Measurements from ENCODE around the gene EPHB2. TPM values are rescaled to one million over a fixed set of nuclear protein-coding genes. Genes with fewer than 3 reads are reported as not detected.

Gene EPHB2
- polyA plus RNA-seq, 4 donors = 12.4 to 67.9 (median 14.5) TPM

DNA sequence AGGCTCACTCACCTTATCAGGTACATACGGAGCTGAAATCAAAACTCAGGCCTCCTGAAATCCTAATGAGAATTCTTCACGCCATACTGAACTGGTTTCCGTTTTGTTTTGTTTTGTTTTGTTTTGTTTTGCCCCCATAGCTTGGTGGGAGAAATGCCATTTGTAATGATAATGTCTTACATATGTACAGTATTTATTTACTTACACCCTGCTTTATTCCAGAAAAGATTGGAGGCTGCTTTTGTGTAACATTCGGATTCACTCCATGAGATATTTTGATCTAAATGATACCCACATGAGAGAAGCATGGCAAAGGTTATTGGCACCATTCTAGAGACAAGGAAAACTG lies 84.7 kb downstream of the EPHB2 start:
- DNase-seq (ENCODE audit: low read depth in 4 of 4, low spot score in 3 of 4) = no peak

GRCh38 chr1:22796642-22797041 lies 86.0 kb downstream of the EPHB2 start:
- no peak for DNase-seq (ENCODE audit: low read depth in 4 of 4, low spot score in 3 of 4)

- no peak for DNase-seq (ENCODE audit: low read depth in 4 of 4, low spot score in 3 of 4)
Observed at GRCh38 chr1:22798083-22798482, 87.4 kb downstream of the EPHB2 start.

DNA sequence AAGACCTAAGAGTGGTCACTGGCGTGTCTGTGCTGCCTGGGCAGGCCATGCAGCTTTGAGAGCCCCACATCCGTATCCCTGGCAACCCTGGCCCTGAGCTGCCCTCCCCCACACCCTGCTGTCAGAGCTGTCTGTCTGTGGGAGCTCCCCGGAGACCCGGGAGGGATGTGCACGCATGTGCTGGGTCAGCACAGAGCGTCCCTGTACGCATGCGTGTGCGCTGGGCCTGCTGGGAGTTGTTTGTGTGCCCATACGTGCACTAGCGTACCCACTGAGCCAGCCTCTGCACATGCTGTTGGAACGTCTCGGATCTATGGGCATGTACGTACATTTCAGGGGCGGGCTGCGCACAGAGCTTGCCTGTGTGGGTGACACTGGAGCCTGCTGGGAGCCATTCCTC lies 89.3 kb downstream of the EPHB2 start:
- no peak for DNase-seq (ENCODE audit: low read depth in 4 of 4, low spot score in 3 of 4)

DNA sequence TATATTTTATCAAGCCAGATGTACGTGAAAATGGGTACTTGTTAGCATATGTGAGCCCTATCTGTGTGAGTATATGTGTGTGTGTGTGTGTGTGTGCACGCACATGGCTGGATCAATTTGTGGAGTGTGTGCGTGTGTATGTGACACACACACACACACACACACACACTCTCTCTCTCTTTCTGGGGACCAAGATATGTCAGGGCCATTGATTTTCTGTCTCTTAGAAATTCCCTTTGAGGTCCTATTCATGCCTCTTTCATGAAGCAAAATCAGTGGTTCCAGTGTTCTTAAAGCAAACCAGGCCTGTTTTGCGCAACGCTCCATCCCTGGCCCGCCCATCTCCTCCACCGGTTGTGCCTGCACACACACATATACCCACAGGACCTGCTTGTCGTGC lies 90.0 kb downstream of the EPHB2 start:
- DNase-seq (ENCODE audit: low read depth in 4 of 4, low spot score in 3 of 4) = no peak

DNA sequence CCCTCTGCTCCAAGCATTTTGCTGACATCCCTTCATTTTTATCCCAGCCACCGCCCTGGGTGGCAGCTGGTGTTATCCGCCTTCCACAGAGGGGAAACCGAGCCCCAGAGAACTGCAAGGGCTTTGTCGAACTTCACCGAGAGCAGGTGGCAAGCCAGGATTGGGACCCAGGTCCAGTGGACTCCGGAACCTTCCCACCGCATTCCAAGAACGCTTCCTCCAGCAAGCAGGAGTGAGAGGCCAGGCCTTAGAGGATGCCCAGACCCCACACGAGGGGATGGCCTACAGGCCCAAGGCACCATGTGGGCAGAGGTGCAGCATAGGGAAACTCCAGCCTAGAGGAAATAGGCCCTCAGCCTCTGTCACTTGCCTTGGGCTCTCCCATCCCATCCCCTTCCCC lies 90.7 kb downstream of the EPHB2 start:
- DNase-seq (ENCODE audit: low read depth in 4 of 4, low spot score in 3 of 4) = no peak

DNA sequence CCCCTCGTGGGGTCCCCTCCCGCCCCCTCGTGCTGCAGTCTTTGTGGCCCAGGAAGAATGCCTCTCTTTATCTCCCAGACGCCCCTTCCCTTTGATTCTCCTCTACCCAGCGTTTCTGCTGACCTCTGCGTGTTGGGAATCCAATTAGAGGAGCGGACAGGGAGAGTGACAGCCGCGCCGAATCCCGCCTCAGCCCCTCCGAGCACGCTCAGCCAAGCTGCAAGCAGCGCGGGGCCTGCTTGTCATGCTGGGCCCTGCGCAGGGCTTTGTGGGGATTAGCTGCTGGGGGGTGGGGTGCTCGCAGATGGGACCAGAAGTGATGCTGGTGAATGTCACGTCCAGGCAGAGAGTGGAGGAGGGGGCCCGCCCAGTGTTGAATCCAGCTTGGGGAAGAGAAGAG lies 91.1 kb downstream of the EPHB2 start:
- no peak for DNase-seq (ENCODE audit: low read depth in 4 of 4, low spot score in 3 of 4)

- DNase-seq (ENCODE audit: low read depth in 4 of 4, low spot score in 3 of 4) = no peak
Observed at GRCh38 chr1:22803833-22804232, 93.2 kb downstream of the EPHB2 start.

GRCh38 chr1:22804406-22804805 lies 93.8 kb downstream of the EPHB2 start:
- no peak for DNase-seq (ENCODE audit: low read depth in 4 of 4, low spot score in 3 of 4)

GRCh38 chr1:22804969-22805671 lies 94.5 kb downstream of the EPHB2 start:
- DNase-seq (ENCODE audit: low read depth in 4 of 4, low spot score in 3 of 4) = no peak

DNA sequence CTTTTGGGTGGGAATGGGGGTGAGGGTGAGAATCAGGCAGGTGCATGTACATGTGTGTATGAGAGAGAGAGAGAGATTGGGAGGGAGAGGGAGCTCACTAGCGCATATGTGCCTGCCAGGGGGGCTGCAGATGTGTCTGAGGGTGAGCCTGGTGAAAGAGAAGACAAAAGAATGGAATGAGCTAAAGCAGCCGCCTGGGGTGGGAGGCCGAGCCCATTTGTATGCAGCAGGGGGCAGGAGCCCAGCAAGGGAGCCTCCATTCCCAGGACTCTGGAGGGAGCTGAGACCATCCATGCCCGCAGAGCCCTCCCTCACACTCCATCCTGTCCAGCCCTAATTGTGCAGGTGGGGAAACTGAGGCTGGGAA lies 95.0 kb downstream of the EPHB2 start:
- DNase-seq (ENCODE audit: low read depth in 4 of 4, low spot score in 3 of 4) = no peak

- no peak for DNase-seq (ENCODE audit: low read depth in 4 of 4, low spot score in 3 of 4)
Observed at GRCh38 chr1:22806584-22806983, 95.9 kb downstream of the EPHB2 start.

DNA sequence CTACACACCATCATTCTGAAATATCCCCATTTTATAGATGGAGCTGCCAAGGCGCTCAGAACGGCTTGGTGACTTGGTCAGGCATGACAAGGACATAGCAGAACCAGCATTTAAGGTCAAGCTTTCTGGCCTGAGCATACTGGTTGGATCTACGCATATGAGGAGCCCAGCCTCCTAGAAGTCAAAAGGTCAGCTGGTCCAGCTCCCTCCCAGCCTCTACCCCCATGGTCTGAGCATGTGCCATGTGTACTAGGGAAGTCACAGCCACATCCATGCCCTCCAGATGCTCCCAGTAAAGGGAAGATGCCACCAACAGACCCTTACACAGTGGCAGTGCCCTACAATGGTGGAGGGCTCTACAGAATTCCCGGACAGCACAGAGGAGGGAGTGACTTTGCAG lies 96.7 kb downstream of the EPHB2 start:
- no peak for DNase-seq (ENCODE audit: low read depth in 4 of 4, low spot score in 3 of 4)

- no peak for DNase-seq (ENCODE audit: low read depth in 4 of 4, low spot score in 3 of 4)
Observed at GRCh38 chr1:22808186-22808675, 97.6 kb downstream of the EPHB2 start.

DNA sequence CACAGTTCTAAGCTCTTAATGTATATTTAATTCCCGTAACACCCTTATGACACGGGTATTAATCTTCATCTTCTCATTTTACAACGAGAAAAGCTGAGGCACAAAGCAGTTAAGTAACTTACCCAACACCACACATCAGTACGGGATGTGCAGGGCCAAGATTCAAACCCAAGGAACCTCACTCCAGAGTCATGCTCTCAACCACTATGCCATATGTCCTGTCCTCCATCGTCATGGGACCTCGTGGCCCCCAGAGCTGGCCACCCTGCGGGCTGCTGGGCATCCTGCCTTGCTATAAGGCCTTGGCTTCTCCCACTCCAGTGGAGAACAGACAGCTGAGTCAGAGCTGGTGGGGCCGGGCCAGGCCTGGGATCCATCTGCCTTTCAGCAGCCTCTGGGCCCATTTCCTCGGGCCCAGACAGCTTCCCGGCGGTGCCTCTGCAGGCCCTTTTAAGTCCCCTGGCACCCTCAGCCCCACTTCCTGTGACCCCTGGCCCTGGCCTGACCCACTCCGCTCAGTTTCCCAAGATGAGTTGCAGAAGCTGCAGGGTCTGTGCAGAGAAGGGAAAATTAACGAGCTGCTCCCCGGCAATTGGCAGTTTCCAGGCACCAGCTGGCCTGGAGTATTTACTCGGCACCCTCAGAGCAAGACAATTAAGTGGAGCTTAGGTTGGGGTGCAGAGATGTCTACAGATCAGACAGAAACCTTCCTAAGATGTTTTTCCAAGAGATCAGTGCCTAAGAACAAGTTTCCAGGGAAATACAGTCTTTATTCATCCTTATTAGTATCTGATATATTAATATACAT lies 98.2 kb downstream of the EPHB2 start:
- no peak for DNase-seq (ENCODE audit: low read depth in 4 of 4, low spot score in 3 of 4)

DNA sequence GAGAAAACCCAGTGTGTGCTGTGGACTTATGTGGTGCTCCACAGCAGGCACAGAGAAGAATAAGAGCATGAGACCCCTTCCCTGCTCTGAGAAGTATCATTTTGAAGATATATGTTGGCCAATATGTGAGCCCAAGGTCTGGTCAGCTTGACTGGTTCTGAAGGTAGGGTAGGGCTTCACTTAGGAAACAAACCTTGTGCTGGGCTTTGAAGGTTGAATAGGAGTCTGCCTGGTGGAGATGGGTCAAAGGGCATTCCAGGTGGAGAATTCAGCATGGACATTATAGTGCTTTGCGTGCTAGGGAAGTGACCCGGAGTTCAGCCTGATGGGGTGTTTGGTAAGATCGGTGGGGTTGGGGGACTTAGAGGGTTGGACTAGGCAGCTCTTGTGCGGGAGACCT lies 99.1 kb downstream of the EPHB2 start:
- no peak for DNase-seq (ENCODE audit: low read depth in 4 of 4, low spot score in 3 of 4)

GRCh38 chr1:22810378-22810777 lies 99.7 kb downstream of the EPHB2 start:
- no peak for DNase-seq (ENCODE audit: low read depth in 4 of 4, low spot score in 3 of 4)

GRCh38 chr1:22812092-22812880 lies 101.6 kb downstream of the EPHB2 start:
- no peak for DNase-seq (ENCODE audit: low read depth in 4 of 4, low spot score in 3 of 4)

DNA sequence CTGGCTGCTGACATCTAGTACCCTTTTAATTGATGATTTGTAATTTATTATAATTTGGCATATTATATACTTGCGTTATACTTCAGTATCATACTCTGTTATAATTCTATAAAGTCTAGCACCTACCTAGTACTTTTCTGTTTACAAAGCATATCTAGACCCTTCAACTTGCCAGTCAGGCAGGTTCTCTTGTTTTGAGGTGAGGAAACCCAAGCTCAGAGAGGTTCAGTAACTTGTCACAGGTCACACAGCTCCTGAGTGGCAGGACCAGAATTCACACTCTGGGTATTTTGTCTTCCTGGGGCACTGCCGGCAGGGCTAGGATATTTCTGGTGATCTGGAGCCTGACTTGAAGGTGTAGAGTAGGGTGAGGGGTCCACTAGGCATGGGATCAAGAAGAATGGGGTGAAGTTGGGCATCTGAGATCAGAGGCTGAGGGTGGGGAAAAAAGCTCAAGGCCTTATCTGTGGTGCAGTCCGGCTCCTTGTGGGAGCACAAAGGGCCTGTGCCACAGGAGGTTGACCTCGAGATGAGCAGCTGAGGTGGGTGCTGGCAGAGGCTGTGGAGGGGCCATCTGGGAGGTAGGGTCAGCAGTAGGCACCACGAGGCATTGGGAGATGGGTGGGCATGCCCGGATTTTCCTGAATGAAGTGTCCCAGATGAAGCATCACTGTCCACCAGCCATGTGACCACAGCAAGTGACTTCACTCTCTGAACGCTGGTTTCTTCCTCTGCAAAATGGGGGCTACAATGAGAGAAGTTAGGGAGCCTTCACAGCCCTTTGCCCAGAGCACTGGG lies 102.6 kb downstream of the EPHB2 start:
- DNase-seq (ENCODE audit: low read depth in 4 of 4, low spot score in 3 of 4) = no peak

- DNase-seq (ENCODE audit: low read depth in 4 of 4, low spot score in 3 of 4) = peak in 1 of 4 donors; percentile 58
Observed at GRCh38 chr1:22814176-22815042, 103.8 kb downstream of the EPHB2 start.
